Activated effector memory CD4-positive, alpha-beta T cell treated with anti-CD3 and anti-CD28 coated beads, Interleukin-2, amount 50 U/mL, for 16 hours (primary cell): ENCODE data around the gene TAF4.
"Not testable (repeated sequence)": the region's sequence is repeated elsewhere in the genome, so short reads cannot be mapped to it uniquely, and the experiment has no call there.

Source experiments
- DNase-seq: peaks from one replicate; pipeline ENCODE4 v3.0.0-alpha.2; 2020

Gene TAF4

GRCh38 chr20:62056975-62057374 lies 8.7 kb downstream of the TAF4 start:
- DNase-seq = no peak

- DNase-seq = no peak
These were observed 9.3 kb downstream of the TAF4 start for GRCh38 chr20:62056377-62056776.

GRCh38 chr20:62055862-62056115 lies 9.9 kb downstream of the TAF4 start:
- DNase-seq = not testable (repeated sequence)

- DNase-seq = no peak
These were observed 10.4 kb downstream of the TAF4 start for GRCh38 chr20:62055106-62055861.

- no peak for DNase-seq
These were observed 11.2 kb downstream of the TAF4 start for GRCh38 chr20:62054451-62054953.

GRCh38 chr20:62053465-62054196 lies 12.1 kb downstream of the TAF4 start:
- DNase-seq = peak; percentile 59

- peak; percentile 56 for DNase-seq
These were observed 12.7 kb downstream of the TAF4 start for GRCh38 chr20:62052842-62053464.

GRCh38 chr20:62052336-62052841 lies 13.3 kb downstream of the TAF4 start:
- DNase-seq = peak; percentile 50

- peak; percentile 56 for DNase-seq
These were observed 14.0 kb downstream of the TAF4 start for GRCh38 chr20:62051546-62052255.

- peak; percentile 58 for DNase-seq
These were observed 14.5 kb downstream of the TAF4 start for GRCh38 chr20:62051144-62051543.

- peak; percentile 43 for DNase-seq
These were observed 15.2 kb downstream of the TAF4 start for GRCh38 chr20:62050166-62051120.

- peak; percentile 47 for DNase-seq
These were observed 16.1 kb downstream of the TAF4 start for GRCh38 chr20:62049342-62050165.

- peak; percentile 50 for DNase-seq
These were observed 16.8 kb downstream of the TAF4 start for GRCh38 chr20:62048821-62049291.

- no peak for DNase-seq
These were observed 17.3 kb downstream of the TAF4 start for GRCh38 chr20:62048346-62048761.

- peak; percentile 34 for DNase-seq
These were observed 17.9 kb downstream of the TAF4 start for GRCh38 chr20:62047666-62048345.

GRCh38 chr20:62046431-62046830 lies 19.2 kb downstream of the TAF4 start:
- DNase-seq = no peak

GRCh38 chr20:62045529-62046285 lies 20.0 kb downstream of the TAF4 start:
- DNase-seq = no peak

- DNase-seq = no peak
These were observed 20.6 kb downstream of the TAF4 start for GRCh38 chr20:62045118-62045517.

GRCh38 chr20:62044631-62045030 lies 21.1 kb downstream of the TAF4 start:
- no peak for DNase-seq
